SH-SY5Y (cell line): ENCODE data around the gene FSTL4.

Source experiments
- GATA2 ChIP-seq: IDR thresholded peaks from 2 replicates; pipeline ENCODE4 v1.6.1; 2011; ENCODE audit warnings: mild to moderate bottlenecking, low read depth, low read length
- GATA3 ChIP-seq: IDR thresholded peaks from 2 replicates; pipeline ENCODE4 v1.6.1; 2011; ENCODE audit warnings: low read depth, mild to moderate bottlenecking, low read length, moderate library complexity

DNA sequence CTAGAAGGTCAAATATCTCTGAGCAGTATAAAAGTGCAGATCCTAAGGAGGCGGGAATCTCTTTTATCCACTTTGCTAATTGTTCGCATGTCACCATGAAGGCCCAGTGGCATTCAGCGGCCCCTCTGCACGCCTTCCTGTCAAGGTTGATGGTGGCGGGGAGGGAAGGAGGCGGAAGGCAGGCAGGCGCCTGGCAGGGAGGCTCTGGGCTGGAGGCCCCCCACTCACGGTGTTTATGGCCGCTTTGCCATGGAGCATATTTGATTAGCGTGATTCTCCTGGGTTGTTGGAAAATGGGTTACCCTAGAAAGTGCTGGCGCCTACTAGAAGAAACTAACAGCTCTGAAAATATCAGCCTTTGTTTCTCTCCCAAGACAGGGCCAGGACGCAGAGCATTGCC is 209.6 kb downstream of the FSTL4 start:
- TF ChIP-seq GATA2, result no peak
- TF ChIP-seq GATA3, result no peak
